Colonic mucosa (tissue), 4 donors: ENCODE measurements around the gene VARS1. TPM values are rescaled to one million over a fixed set of nuclear protein-coding genes. Genes with fewer than 3 reads are reported as not detected.

Source experiments
- DNase-seq: peaks from one replicate; pipeline ENCODE4 v3.0.0-alpha.2; 2020
- H3K27ac ChIP-seq: fragments of 200-600 bp; one replicate; pipeline ENCODE4 v1.8.0; 2021
- H3K27me3 ChIP-seq: fragments of 200-600 bp; one replicate; pipeline ENCODE4 v1.8.0; 2021
- H3K36me3 ChIP-seq: fragments of 200-600 bp; one replicate; pipeline ENCODE4 v1.8.0; 2021
- H3K4me1 ChIP-seq: fragments of 200-600 bp; one replicate; pipeline ENCODE4 v1.8.0; 2021; ENCODE audit warnings: mild to moderate bottlenecking
- H3K4me3 ChIP-seq: fragments of 200-600 bp; one replicate; pipeline ENCODE4 v1.8.0; 2021
- H3K9ac ChIP-seq, 2 donors: one replicate each; pipeline ENCODE4 v1.7.0; 2013; ENCODE audit warnings: control low read depth in 2 of 2, low read depth in 2 of 2, low read length in 2 of 2
- H3K9me3 ChIP-seq: fragments of 200-600 bp; one replicate; pipeline ENCODE4 v1.8.0; 2021
- intact Hi-C: fragments of 100-400 bp; cut with DNase I; formaldehyde crosslinking; loops from one replicate; pipeline ENCODE4 v1.14.1; 2022
- total RNA-seq, 2 donors: library from RNA; stranded (reverse); fragmentation: NEBNext Ultra II Directional in 1 of 2; extraction: Animal tissue kit (Norgen Biotek cat#: 25700) in 1 of 2; gene quantifications; one replicate each; pipeline ENCODE4 v1.2.1, GENCODE V29; 2021
- TF ChIP-seq, protein P1 (sequence below): fragments of 200-600 bp; IDR thresholded peaks from one replicate; pipeline ENCODE4 v1.8.0; 2022; ENCODE audit warnings: antibody characterized with exemption, mild to moderate bottlenecking
- donor health status: healthy.
- donor health status: DM: no; HTN: no; CAD: no.
- donor health status: DM: no; HTN: no; CAD: no.

Gene VARS1
- total RNA-seq, 2 donors from 2014 or later, result 40.8 to 136 TPM

GRCh38 chr6:31750411-31751022 lies 45.0 kb downstream of the VARS1 start:
- no peaks in the 10 kb centered on the region for H3K36me3 ChIP-seq
- no peak for DNase-seq
- no peak overlapping the region for H3K4me3 ChIP-seq
- TF ChIP-seq, protein P1, sequence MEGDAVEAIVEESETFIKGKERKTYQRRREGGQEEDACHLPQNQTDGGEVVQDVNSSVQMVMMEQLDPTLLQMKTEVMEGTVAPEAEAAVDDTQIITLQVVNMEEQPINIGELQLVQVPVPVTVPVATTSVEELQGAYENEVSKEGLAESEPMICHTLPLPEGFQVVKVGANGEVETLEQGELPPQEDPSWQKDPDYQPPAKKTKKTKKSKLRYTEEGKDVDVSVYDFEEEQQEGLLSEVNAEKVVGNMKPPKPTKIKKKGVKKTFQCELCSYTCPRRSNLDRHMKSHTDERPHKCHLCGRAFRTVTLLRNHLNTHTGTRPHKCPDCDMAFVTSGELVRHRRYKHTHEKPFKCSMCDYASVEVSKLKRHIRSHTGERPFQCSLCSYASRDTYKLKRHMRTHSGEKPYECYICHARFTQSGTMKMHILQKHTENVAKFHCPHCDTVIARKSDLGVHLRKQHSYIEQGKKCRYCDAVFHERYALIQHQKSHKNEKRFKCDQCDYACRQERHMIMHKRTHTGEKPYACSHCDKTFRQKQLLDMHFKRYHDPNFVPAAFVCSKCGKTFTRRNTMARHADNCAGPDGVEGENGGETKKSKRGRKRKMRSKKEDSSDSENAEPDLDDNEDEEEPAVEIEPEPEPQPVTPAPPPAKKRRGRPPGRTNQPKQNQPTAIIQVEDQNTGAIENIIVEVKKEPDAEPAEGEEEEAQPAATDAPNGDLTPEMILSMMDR, result no peak
- H3K27ac ChIP-seq, result no peak overlapping the region
- no peaks in the 10 kb centered on the region for H3K4me1 ChIP-seq
- H3K9me3 ChIP-seq, result no peaks in the 10 kb centered on the region
- intact Hi-C loops, result no loop called here
- H3K27me3 ChIP-seq, result no peaks in the 10 kb centered on the region
- no peak overlapping the region for H3K9ac ChIP-seq

- no peaks in the 10 kb centered on the region for H3K9me3 ChIP-seq
- no peaks in the 10 kb centered on the region for H3K4me1 ChIP-seq
- DNase-seq, result no peak
These were observed 46.1 kb downstream of the VARS1 start for GRCh38 chr6:31749301-31750036.

More at GRCh38 chr6:31749301-31750036, 46.1 kb downstream of the VARS1 start:
- H3K36me3 ChIP-seq, result no peaks in the 10 kb centered on the region
- H3K27me3 ChIP-seq, result no peaks in the 10 kb centered on the region
- TF ChIP-seq, protein P1, result no peak
- no peak overlapping the region for H3K4me3 ChIP-seq
- H3K27ac ChIP-seq, result no peak overlapping the region
- no peak overlapping the region for H3K9ac ChIP-seq
- intact Hi-C loops, result no loop called here

Other genes with a start within 250 kb of the VARS1 start
- under 1 TPM; 0.57 to 0.85 TPM for gene ATP6V1G2, start 249.1 kb downstream of the VARS1 start, total RNA-seq
- gene NFKBIL1, start 248.1 kb downstream of the VARS1 start, total RNA-seq, result 10 to 100 TPM; 16.1 to 18.8 TPM
- 1 to 10 TPM in 1 of 2 donors, under 1 TPM in 1; 0.35 to 2.4 TPM for gene LTA, start 223.5 kb downstream of the VARS1 start, total RNA-seq
- gene TNF, start 220.2 kb downstream of the VARS1 start, total RNA-seq, result 1 to 10 TPM in 1 of 2 donors, under 1 TPM in 1; 0.48 to 1.4 TPM
- 1 to 10 TPM; 3.4 to 5.7 TPM for gene LTB, start 213.3 kb downstream of the VARS1 start, total RNA-seq
- 1 to 10 TPM; 4.8 to 9.2 TPM for gene LST1, start 209.5 kb downstream of the VARS1 start, total RNA-seq
- gene NCR3, start 202.7 kb downstream of the VARS1 start, total RNA-seq, result under 1 TPM; 0.67 to 0.90 TPM
- 10 to 100 TPM in 1 of 2 donors, 1 to 10 TPM in 1; 5.0 to 20.7 TPM for gene AIF1, start 180.5 kb downstream of the VARS1 start, total RNA-seq
- 100 to 1,000 TPM; 107 to 171 TPM for gene PRRC2A, start 175.0 kb downstream of the VARS1 start, total RNA-seq
- gene BAG6, start 143.1 kb downstream of the VARS1 start, total RNA-seq, result 100 to 1,000 TPM; 266 to 337 TPM
- gene APOM, start 139.9 kb downstream of the VARS1 start, total RNA-seq, result 1 to 10 TPM; 1.6 to 2.4 TPM
- 10 to 100 TPM; 28.3 to 32.8 TPM for gene C6orf47, start 135.0 kb downstream of the VARS1 start, total RNA-seq
- 10 to 100 TPM; 11.0 to 14.9 TPM for gene GPANK1, start 130.8 kb downstream of the VARS1 start, total RNA-seq
- 100 to 1,000 TPM; 140 to 152 TPM for gene CSNK2B, start 129.7 kb downstream of the VARS1 start, total RNA-seq
- gene LY6G5B, start 125.8 kb downstream of the VARS1 start, total RNA-seq, result 1 to 10 TPM; 4.4 to 9.0 TPM
- 1 to 10 TPM; 1.9 to 2.8 TPM for gene LY6G5C, start 114.7 kb downstream of the VARS1 start, total RNA-seq
- 10 to 100 TPM; 56.8 to 65.2 TPM for gene ABHD16A, start 92.4 kb downstream of the VARS1 start, total RNA-seq
- not detected for gene LY6G6F, start 88.9 kb downstream of the VARS1 start, total RNA-seq
- gene LY6G6D, start 80.4 kb downstream of the VARS1 start, total RNA-seq, result not detected
- gene LY6G6C, start 74.0 kb downstream of the VARS1 start, total RNA-seq, result 1 to 10 TPM in 1 of 2 donors, not detected in 1; 2.3 TPM
- gene MPIG6B, start 72.4 kb downstream of the VARS1 start, total RNA-seq, result under 1 TPM; 0.19 to 0.57 TPM
- 10 to 100 TPM; 92.1 to 98.7 TPM for gene DDAH2, start 66.5 kb downstream of the VARS1 start, total RNA-seq
- gene CLIC1, start 59.2 kb downstream of the VARS1 start, total RNA-seq, result 100 to 1,000 TPM; 622 to 646 TPM
- 10 to 100 TPM; 13.3 to 34.2 TPM for gene MSH5, start 55.7 kb downstream of the VARS1 start, total RNA-seq
- 1 to 10 TPM; 1.7 to 8.9 TPM for gene SAPCD1, start 33.1 kb downstream of the VARS1 start, total RNA-seq
- 10 to 100 TPM in 1 of 2 donors, 1 to 10 TPM in 1; 6.1 to 10.1 TPM for gene VWA7, start 18.4 kb downstream of the VARS1 start, total RNA-seq
- gene LSM2, start 11.2 kb upstream of the VARS1 start, total RNA-seq, result 10 to 100 TPM; 37.6 to 61.3 TPM
- 1 to 10 TPM in 1 of 2 donors, under 1 TPM in 1; 0.98 to 1.4 TPM for gene HSPA1L, start 19.5 kb upstream of the VARS1 start, total RNA-seq
- 100 to 1,000 TPM; 248 to 397 TPM for gene HSPA1A, start 19.8 kb upstream of the VARS1 start, total RNA-seq
- gene HSPA1B, start 32.0 kb upstream of the VARS1 start, total RNA-seq, result 100 to 1,000 TPM; 278 to 543 TPM
- gene NEU1, start 67.1 kb upstream of the VARS1 start, total RNA-seq, result 10 to 100 TPM; 33.8 to 47.4 TPM
- 100 to 1,000 TPM; 546 to 779 TPM for gene SLC44A4, start 83.2 kb upstream of the VARS1 start, total RNA-seq
- gene EHMT2, start 101.9 kb upstream of the VARS1 start, total RNA-seq, result 10 to 100 TPM; 28.4 to 52.1 TPM
- gene ZBTB12, start 106.3 kb upstream of the VARS1 start, total RNA-seq, result 1 to 10 TPM; 2.0 to 4.9 TPM
- 10 to 100 TPM in 1 of 2 donors, 1 to 10 TPM in 1; 7.8 to 15.2 TPM for gene C2, start 132.0 kb upstream of the VARS1 start, total RNA-seq
- 10 to 100 TPM; 20.4 to 60.6 TPM for gene CFB, start 150.3 kb upstream of the VARS1 start, total RNA-seq
- 10 to 100 TPM; 50.3 to 55.6 TPM for gene NELFE, start 163.2 kb upstream of the VARS1 start, total RNA-seq
- gene SKIC2, start 163.4 kb upstream of the VARS1 start, total RNA-seq, result 10 to 100 TPM; 52.5 to 81.1 TPM
- gene DXO, start 176.4 kb upstream of the VARS1 start, total RNA-seq, result 10 to 100 TPM; 13.0 to 16.1 TPM
- gene C4A, start 186.3 kb upstream of the VARS1 start, total RNA-seq, result 10 to 100 TPM; 15.9 to 23.4 TPM
- 10 to 100 TPM; 11.9 to 19.4 TPM for gene C4B, start 219.0 kb upstream of the VARS1 start, total RNA-seq
- gene CYP21A2, start 242.7 kb upstream of the VARS1 start, total RNA-seq, result 1 to 10 TPM in 1 of 2 donors, not detected in 1; 3.3 TPM